Liver (tissue), 9 donors: Measurements from ENCODE around the gene GRIK2. TPM values are rescaled to one million over a fixed set of nuclear protein-coding genes. Genes with fewer than 3 reads are reported as not detected.

Experiments used
- DNase-seq: peaks from one replicate; pipeline ENCODE4 v3.0.0-alpha.2; 2017; ENCODE audit warnings: low spot score
- H3K27ac ChIP-seq, 2 donors: one replicate each; pipeline ENCODE4 v1.7.0; 2013; ENCODE audit warnings: inconsistent platforms in 2 of 2, low read length in 2 of 2, control low read depth in 1 of 2, low read depth in 1 of 2, mild to moderate bottlenecking in 1 of 2
- H3K27me3 ChIP-seq, 4 donors: one replicate each; pipeline versions ENCODE4 v1.6.1 to v1.7.0; 2013; ENCODE audit warnings: low read length in 3 of 4, inconsistent platforms in 1 of 4, mild to moderate bottlenecking in 1 of 4, moderate library complexity in 1 of 4; ENCODE audit not compliant: control insufficient read depth in 4 of 4, insufficient read depth in 4 of 4
- H3K36me3 ChIP-seq, 4 donors: one replicate each; pipeline versions ENCODE4 v1.6.1 to v1.7.0; 2013; ENCODE audit warnings: low read length in 3 of 4, mild to moderate bottlenecking in 3 of 4, low read depth in 1 of 4, moderate library complexity in 1 of 4; ENCODE audit not compliant: control insufficient read depth in 4 of 4, insufficient read depth in 3 of 4
- H3K4me1 ChIP-seq, 4 donors: one replicate each; pipeline versions ENCODE4 v1.6.1 to v1.7.0; 2013; ENCODE audit warnings: low read length in 3 of 4, mild to moderate bottlenecking in 3 of 4, moderate library complexity in 1 of 4; ENCODE audit not compliant: control insufficient read depth in 4 of 4, insufficient read depth in 4 of 4
- H3K4me3 ChIP-seq, 3 donors: one replicate each; pipeline versions ENCODE4 v1.6.1 to v1.7.0; 2013; ENCODE audit warnings: low read length in 3 of 3, control low read depth in 1 of 3, low read depth in 1 of 3, mild to moderate bottlenecking in 1 of 3
- H3K9ac ChIP-seq, 2 donors: one replicate each; pipeline ENCODE4 v1.7.0; 2013; ENCODE audit warnings: low read length in 2 of 2, mild to moderate bottlenecking in 2 of 2, moderate library complexity in 2 of 2, control low read depth in 1 of 2, low read depth in 1 of 2
- H3K9me3 ChIP-seq, 4 donors: one replicate each; pipeline versions ENCODE4 v1.6.1 to v1.7.0; 2013; ENCODE audit warnings: low read length in 3 of 4; ENCODE audit not compliant: control insufficient read depth in 4 of 4
- ATF3 ChIP-seq: IDR thresholded peaks from 2 replicates; pipeline ENCODE4 v1.6.1; 2016; ENCODE audit warnings: antibody characterized with exemption
- CTCF ChIP-seq: fragments of 150-350 bp; IDR thresholded peaks from 2 replicates; pipeline ENCODE4 v1.5.1; 2017; ENCODE audit warnings: improper control_type of control experiment, low read depth, low read length; ENCODE audit not compliant: missing input control
- EGR1 ChIP-seq, 2 donors: IDR thresholded peaks; 2 replicates each; pipeline ENCODE4 v1.6.1; 2016 to 2018; ENCODE audit warnings: antibody characterized with exemption in 2 of 2, low read depth in 2 of 2
- FOXA1 ChIP-seq: IDR thresholded peaks from 2 replicates; pipeline ENCODE4 v1.6.1; 2016; ENCODE audit warnings: antibody characterized with exemption
- FOXA2 ChIP-seq: IDR thresholded peaks from 2 replicates; pipeline ENCODE4 v1.6.1; 2016; ENCODE audit warnings: antibody characterized with exemption
- GABPA ChIP-seq, 2 donors: IDR thresholded peaks in 1 of 2; conservative IDR thresholded peaks in 1 of 2; 2 replicates each; pipeline ENCODE4 v1.6.1; 2016; ENCODE audit warnings: antibody characterized with exemption in 2 of 2, mild to moderate bottlenecking in 1 of 2, moderate library complexity in 1 of 2
- HNF4A ChIP-seq, 2 donors: conservative IDR thresholded peaks; 2 replicates each; pipeline ENCODE4 v1.6.1; 2016; ENCODE audit warnings: antibody characterized with exemption in 2 of 2, mild to moderate bottlenecking in 2 of 2
- HNF4G ChIP-seq: IDR thresholded peaks from 2 replicates; pipeline ENCODE4 v1.6.1; 2016; ENCODE audit warnings: antibody characterized with exemption
- JUND ChIP-seq, 2 donors: IDR thresholded peaks; 2 replicates each; pipeline ENCODE4 v1.6.1; 2016; ENCODE audit warnings: antibody characterized with exemption in 2 of 2
- MAX ChIP-seq: IDR thresholded peaks from 2 replicates; pipeline ENCODE4 v1.6.1; 2016; ENCODE audit warnings: antibody characterized with exemption
- NR2F2 ChIP-seq: IDR thresholded peaks from 2 replicates; pipeline ENCODE4 v1.6.1; 2016; ENCODE audit warnings: antibody characterized with exemption
- RAD21 ChIP-seq, 2 donors: IDR thresholded peaks; 2 replicates each; pipeline ENCODE4 v1.6.1; 2016; ENCODE audit warnings: antibody characterized with exemption in 2 of 2, mild to moderate bottlenecking in 2 of 2
- REST ChIP-seq: IDR thresholded peaks from 2 replicates; pipeline ENCODE4 v1.6.1; 2016; ENCODE audit warnings: antibody characterized with exemption, mild to moderate bottlenecking
- RXRA ChIP-seq, 2 donors: IDR thresholded peaks; 2 replicates each; pipeline ENCODE4 v1.6.1; 2017 to 2018; ENCODE audit warnings: antibody characterized with exemption in 2 of 2, mild to moderate bottlenecking in 1 of 2
- SP1 ChIP-seq: IDR thresholded peaks from 2 replicates; pipeline ENCODE4 v1.6.1; 2018; ENCODE audit warnings: antibody characterized with exemption, mild to moderate bottlenecking
- TAF1 ChIP-seq: conservative IDR thresholded peaks from 2 replicates; pipeline ENCODE4 v1.6.1; 2016; ENCODE audit warnings: antibody characterized with exemption, mild to moderate bottlenecking
- YY1 ChIP-seq: IDR thresholded peaks from 2 replicates; pipeline ENCODE4 v1.6.1; 2016; ENCODE audit warnings: antibody characterized with exemption, mild to moderate bottlenecking
- ZBTB33 ChIP-seq: IDR thresholded peaks from 2 replicates; pipeline ENCODE4 v1.6.1; 2016; ENCODE audit warnings: antibody characterized with exemption
- WGBS: extraction: QIAGEN DNeasy Blood & Tissue Kit; methylation state at CpG from one replicate; pipeline ENCODE4 v1.1.7; 2013; 5-methylcytosine and 5-hydroxymethylcytosine counted together
- polyA plus RNA-seq, 2 donors: library from polyadenylated mRNA; stranded (reverse) in 1 of 2; unstranded in 1 of 2; fragments of 200-250 nt in 1 of 2; fragments of >200 nt in 1 of 2; fragmentation: Nextera tagmentation in 1 of 2; extraction: Ambion mirVana in 1 of 2; gene quantifications; one replicate each; pipeline versions ENCODE4 v1.2.1 to v1.2.3, GENCODE V29; 2013 to 2015
- total RNA-seq, 2 donors: library from RNA; depleted of rRNA; stranded (reverse); fragments of >200 nt; gene quantifications; one replicate each; pipeline ENCODE4 v1.2.3, GENCODE V29; 2014
- donor health status: healthy.
- donor health status: healthy.
- donor health status: healthy.
- donor health status: healthy.
- donor health status: healthy.

GRIK2 gene
- total and polyA plus RNA-seq, 4 donors, result 0.02 to 0.17 (median 0.05) TPM

GRCh38 chr6:101921829-101922450, 528.4 kb downstream of the GRIK2 start:
- no peaks in the 10 kb centered on the region for H3K36me3 ChIP-seq

GRCh38 chr6:101926149-101926925, 532.8 kb downstream of the GRIK2 start:
- peak overlapping the region; percentile 21 to 46 for H3K27ac ChIP-seq
- peak overlapping the region in 2 of 3 donors; percentile 3 to 50 for H3K4me3 ChIP-seq
- H3K9ac ChIP-seq, result no peak overlapping the region
- H3K36me3 ChIP-seq, result no peaks in the 10 kb centered on the region
- no peaks in the 10 kb centered on the region for H3K9me3 ChIP-seq
- no peak for DNase-seq
- H3K4me1 ChIP-seq, result peaks cover 0 to 3% (median under 1%) of the 10 kb centered on the region in 4 donors
- 63% methylated on average over 7 of the region's 7 CpGs for WGBS
- H3K27me3 ChIP-seq, result no peaks in the 10 kb centered on the region
- TF ChIP-seq REST (no peak), MAX (no peak), SP1 (no peak), FOXA1 (no peak), CTCF (no peak), HNF4A (conservative IDR thresholded peaks at IDR 0.05) (no peak)

More at GRCh38 chr6:101921829-101922450, 528.4 kb downstream of the GRIK2 start:
- Histone ChIP-seq H3K27ac (no peak overlapping the region), H3K4me1 (peaks cover 0 to 3% (median under 1%) of the 10 kb centered on the region in 4 donors), H3K27me3 (no peaks in the 10 kb centered on the region), H3K9ac (no peak overlapping the region), H3K4me3 (no peak overlapping the region), H3K9me3 (no peaks in the 10 kb centered on the region)
- DNase-seq, result no peak
- WGBS, result 84% methylated on average over 1 of the region's 1 CpG
- TF ChIP-seq HNF4G (no peak), FOXA2 (no peak), RAD21 (IDR thresholded peaks at IDR 0.05) (no peak), CTCF (no peak), SP1 (no peak), MAX (no peak), ZBTB33 (no peak), RXRA (IDR thresholded peaks at IDR 0.05) (no peak), ATF3 (no peak), JUND (IDR thresholded peaks at IDR 0.05) (no peak), NR2F2 (no peak), GABPA (IDR thresholded peaks at IDR 0.05 in 1 of 2, conservative IDR thresholded peaks at IDR 0.05 in 1 of 2) (no peak), YY1 (no peak), EGR1 (IDR thresholded peaks at IDR 0.05; ENCODE audit: low read depth in 2 of 2) (no peak), TAF1 (no peak)
